Activated naive CD8-positive, alpha-beta T cell treated with anti-CD3 and anti-CD28 coated beads, Interleukin-2, amount 50 U/mL, for 24 hours (primary cell): ENCODE results near the gene BCR.
"Not testable (repeated sequence)": the region's sequence is repeated elsewhere in the genome, so short reads cannot be mapped to it uniquely, and the experiment has no call there.

ENCODE experiments used
- ATAC-seq: fragments of 150-1000 bp; cut with Tn5 transposase; one replicate; pipeline ENCODE4 v1.10.0; 2021
- DNase-seq: peaks from one replicate; pipeline ENCODE4 v3.0.0; 2021
- H3K27ac Mint-ChIP-seq: one replicate; pipeline ENCODE4 v1.8.0; 2021; ENCODE audit warnings: mild to moderate bottlenecking, mixed read lengths
- H3K27me3 Mint-ChIP-seq: one replicate; pipeline ENCODE4 v1.8.0; 2021; ENCODE audit warnings: mixed read lengths
- H3K36me3 Mint-ChIP-seq: one replicate; pipeline ENCODE4 v1.8.0; 2021; ENCODE audit warnings: low read depth, mixed read lengths
- H3K4me1 Mint-ChIP-seq: one replicate; pipeline ENCODE4 v1.8.0; 2021; ENCODE audit warnings: mixed read lengths
- H3K4me3 Mint-ChIP-seq: one replicate; pipeline ENCODE4 v1.8.0; 2021; ENCODE audit warnings: mild to moderate bottlenecking, moderate library complexity, mixed read lengths
- H3K9me3 Mint-ChIP-seq: one replicate; pipeline ENCODE4 v1.8.0; 2021; ENCODE audit warnings: mixed read lengths

Gene BCR

GRCh38 chr22:23180301-23180892, at the start of gene BCR:
BCR (plus strand) TSS chr22:23180509; CDS start chr22:23180961, 452 bp downstream.
- Mint-ChIP-seq H3K27ac (peak within 1 kb of the TSS; percentile 74), H3K4me3 (peak within 1 kb of the TSS; percentile 83), H3K36me3 (peaks cover 10% of the 10 kb centered on the region), H3K9me3 (no peaks in the 10 kb centered on the region), H3K4me1 (peaks cover 61% of the 10 kb centered on the region), H3K27me3 (no peaks in the 10 kb centered on the region)
- DNase-seq = peak; percentile 68
- peak; percentile 44 for ATAC-seq

GRCh38 chr22:23130697-23131096, 49.6 kb upstream of the BCR start:
- ATAC-seq (no peak), DNase-seq (no peak)
- H3K27me3 Mint-ChIP-seq = no peaks in the 10 kb centered on the region
- H3K9me3 Mint-ChIP-seq = no peaks in the 10 kb centered on the region
- no peak overlapping the region for H3K4me3 Mint-ChIP-seq
- no peak overlapping the region for H3K27ac Mint-ChIP-seq
- no peaks in the 10 kb centered on the region for H3K36me3 Mint-ChIP-seq
- H3K4me1 Mint-ChIP-seq = peaks cover 3% of the 10 kb centered on the region

- H3K4me1 Mint-ChIP-seq = peaks cover 14% of the 10 kb centered on the region
- H3K36me3 Mint-ChIP-seq = no peaks in the 10 kb centered on the region
- DNase-seq (no peak), ATAC-seq (no peak)
- no peak overlapping the region for H3K4me3 Mint-ChIP-seq
- no peaks in the 10 kb centered on the region for H3K27me3 Mint-ChIP-seq
- H3K27ac Mint-ChIP-seq = no peak overlapping the region
- H3K9me3 Mint-ChIP-seq = no peaks in the 10 kb centered on the region
Observed at GRCh38 chr22:23131931-23132330, 48.4 kb upstream of the BCR start.

- no peaks in the 10 kb centered on the region for H3K9me3 Mint-ChIP-seq
- ATAC-seq (no peak), DNase-seq (no peak)
- no peaks in the 10 kb centered on the region for H3K27me3 Mint-ChIP-seq
- H3K27ac Mint-ChIP-seq = no peak overlapping the region
- no peak overlapping the region for H3K4me3 Mint-ChIP-seq
- peaks cover 19% of the 10 kb centered on the region for H3K4me1 Mint-ChIP-seq
- H3K36me3 Mint-ChIP-seq = no peaks in the 10 kb centered on the region
Observed at GRCh38 chr22:23132376-23133091, 47.8 kb upstream of the BCR start.

GRCh38 chr22:23133922-23134321, 46.4 kb upstream of the BCR start:
- Mint-ChIP-seq H3K9me3 (no peaks in the 10 kb centered on the region), H3K27me3 (no peaks in the 10 kb centered on the region), H3K27ac (no peak overlapping the region), H3K36me3 (no peaks in the 10 kb centered on the region), H3K4me3 (no peak overlapping the region), H3K4me1 (peaks cover 29% of the 10 kb centered on the region)
- ATAC-seq (no peak), DNase-seq (no peak)

- not testable (repeated sequence) for H3K36me3 Mint-ChIP-seq, H3K27me3 Mint-ChIP-seq, DNase-seq, ATAC-seq, H3K9me3 Mint-ChIP-seq, H3K4me3 Mint-ChIP-seq
- H3K4me1 Mint-ChIP-seq = peaks cover 49% of the 10 kb centered on the region
- peak overlapping the region; percentile 39 for H3K27ac Mint-ChIP-seq
Observed at GRCh38 chr22:23136991-23137390, 43.3 kb upstream of the BCR start.

GRCh38 chr22:23137468-23137867, 42.8 kb upstream of the BCR start:
- ATAC-seq = no peak
- Mint-ChIP-seq H3K4me1 (peaks cover 54% of the 10 kb centered on the region), H3K36me3 (no peaks in the 10 kb centered on the region), H3K27me3 (no peaks in the 10 kb centered on the region), H3K27ac (peak overlapping the region; percentile 84), H3K4me3 (no peak overlapping the region), H3K9me3 (no peaks in the 10 kb centered on the region)
- DNase-seq = no peak

GRCh38 chr22:23137905-23138561, 42.3 kb upstream of the BCR start:
- Mint-ChIP-seq H3K4me3 (no peak overlapping the region), H3K27ac (peak overlapping the region; percentile 84), H3K36me3 (no peaks in the 10 kb centered on the region), H3K27me3 (no peaks in the 10 kb centered on the region), H3K9me3 (no peaks in the 10 kb centered on the region), H3K4me1 (peaks cover 59% of the 10 kb centered on the region)
- DNase-seq (peak; percentile 39), ATAC-seq (peak; percentile 11)

- H3K9me3 Mint-ChIP-seq = no peaks in the 10 kb centered on the region
- H3K4me1 Mint-ChIP-seq = peaks cover 62% of the 10 kb centered on the region
- DNase-seq = no peak
- H3K27ac Mint-ChIP-seq = peak overlapping the region; percentile 84
- ATAC-seq = no peak
- H3K27me3 Mint-ChIP-seq = no peaks in the 10 kb centered on the region
- H3K4me3 Mint-ChIP-seq = no peak overlapping the region
- H3K36me3 Mint-ChIP-seq = no peaks in the 10 kb centered on the region
Observed at GRCh38 chr22:23138584-23139435, 41.5 kb upstream of the BCR start.

GRCh38 chr22:23140385-23140784, 39.9 kb upstream of the BCR start:
- Mint-ChIP-seq H3K4me1 (peaks cover 74% of the 10 kb centered on the region), H3K9me3 (no peaks in the 10 kb centered on the region), H3K27me3 (no peaks in the 10 kb centered on the region), H3K36me3 (peaks cover 1% of the 10 kb centered on the region), H3K4me3 (no peak overlapping the region), H3K27ac (no peak overlapping the region)
- no peak for ATAC-seq
- no peak for DNase-seq

- H3K4me3 Mint-ChIP-seq = peak overlapping the region; percentile 67
- H3K4me1 Mint-ChIP-seq = peaks cover 60% of the 10 kb centered on the region
- H3K27ac Mint-ChIP-seq = peak overlapping the region; percentile 87
- H3K36me3 Mint-ChIP-seq = peaks cover 1% of the 10 kb centered on the region
- H3K9me3 Mint-ChIP-seq = no peaks in the 10 kb centered on the region
- H3K27me3 Mint-ChIP-seq = no peaks in the 10 kb centered on the region
- no peak for DNase-seq
- ATAC-seq = no peak
Observed at GRCh38 chr22:23142546-23143105, 37.7 kb upstream of the BCR start.

GRCh38 chr22:23143119-23143518, 37.2 kb upstream of the BCR start:
- H3K4me3 Mint-ChIP-seq = no peak overlapping the region
- H3K36me3 Mint-ChIP-seq = peaks cover 1% of the 10 kb centered on the region
- no peaks in the 10 kb centered on the region for H3K9me3 Mint-ChIP-seq
- no peak overlapping the region for H3K27ac Mint-ChIP-seq
- H3K4me1 Mint-ChIP-seq = peaks cover 55% of the 10 kb centered on the region
- DNase-seq (no peak), ATAC-seq (no peak)
- no peaks in the 10 kb centered on the region for H3K27me3 Mint-ChIP-seq

GRCh38 chr22:23144432-23144831, 35.9 kb upstream of the BCR start:
- no peaks in the 10 kb centered on the region for H3K27me3 Mint-ChIP-seq
- H3K9me3 Mint-ChIP-seq = no peaks in the 10 kb centered on the region
- H3K36me3 Mint-ChIP-seq = peaks cover 1% of the 10 kb centered on the region
- no peak for ATAC-seq
- no peak overlapping the region for H3K4me3 Mint-ChIP-seq
- H3K27ac Mint-ChIP-seq = no peak overlapping the region
- H3K4me1 Mint-ChIP-seq = peaks cover 45% of the 10 kb centered on the region
- DNase-seq = no peak
